ENCODE results near the gene MEIS2.

MEIS2 gene

DNA sequence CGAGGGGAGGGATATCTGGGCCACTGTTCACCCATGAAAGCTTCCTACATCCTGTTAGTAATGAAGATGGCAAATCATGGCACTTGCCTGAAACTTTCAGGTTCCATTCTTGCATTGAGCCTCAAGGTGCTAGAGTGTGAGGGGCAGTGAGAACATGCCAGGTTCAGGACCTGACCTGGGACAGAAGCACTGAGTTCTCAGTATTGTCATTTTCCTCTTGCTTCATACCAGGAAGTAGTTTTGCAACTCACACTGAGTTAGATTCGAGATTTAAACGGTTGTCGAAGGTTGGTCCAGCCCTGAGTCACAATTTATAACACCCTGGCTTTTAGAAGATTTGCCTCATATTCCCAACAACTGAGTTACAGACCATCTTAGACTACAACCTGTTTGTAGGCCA is 11.8 kb upstream of the MEIS2 start:
- no peak for DNase-seq

DNA sequence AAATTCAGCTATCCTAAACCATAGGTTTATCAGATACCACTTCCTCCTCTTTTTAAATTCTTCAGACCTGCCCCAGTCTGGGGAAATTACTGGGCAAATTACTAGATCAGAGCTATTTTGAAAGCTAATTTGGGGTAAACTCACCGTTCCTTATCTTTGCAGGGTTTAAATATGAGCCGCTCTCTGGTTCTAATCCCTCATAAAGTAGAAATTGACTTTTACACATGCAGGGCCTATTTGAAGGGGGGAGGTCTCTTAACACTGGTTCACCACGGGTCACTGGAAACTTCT is 11.0 kb upstream of the MEIS2 start:
- no peak for DNase-seq

DNA sequence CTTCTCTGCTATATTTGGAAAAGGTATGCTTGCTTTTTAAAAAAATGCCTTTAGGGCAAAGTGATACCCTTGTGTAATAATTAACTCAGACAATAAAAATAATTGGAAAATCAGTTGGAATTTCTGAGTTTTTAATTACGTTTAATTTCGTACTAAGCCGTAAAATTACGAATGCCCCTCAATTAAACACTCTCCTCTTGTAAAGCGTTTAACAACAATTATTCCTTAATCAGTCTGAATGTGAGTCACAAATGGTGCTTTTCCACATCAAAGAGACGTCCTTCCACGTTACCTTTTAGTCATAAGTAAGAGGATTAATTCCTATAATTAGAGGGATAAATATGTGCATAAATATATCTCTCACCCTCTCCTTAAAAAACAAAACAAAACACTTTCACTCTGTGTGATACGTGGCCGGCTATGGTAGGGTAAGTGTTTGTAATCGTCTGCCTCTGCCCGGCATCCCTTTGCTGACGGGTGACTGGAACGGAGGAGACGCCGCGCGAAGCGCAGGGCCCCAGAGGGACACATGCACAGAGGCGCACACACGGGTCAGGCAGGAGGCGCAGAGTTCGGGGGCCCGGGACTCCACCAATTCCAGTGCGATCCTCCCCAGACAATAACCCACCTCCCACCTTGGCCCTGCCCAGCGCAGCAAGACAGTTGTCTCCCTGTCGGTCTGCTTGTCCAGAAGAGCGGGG is 9.7 kb upstream of the MEIS2 start:
- no peak for DNase-seq

DNA sequence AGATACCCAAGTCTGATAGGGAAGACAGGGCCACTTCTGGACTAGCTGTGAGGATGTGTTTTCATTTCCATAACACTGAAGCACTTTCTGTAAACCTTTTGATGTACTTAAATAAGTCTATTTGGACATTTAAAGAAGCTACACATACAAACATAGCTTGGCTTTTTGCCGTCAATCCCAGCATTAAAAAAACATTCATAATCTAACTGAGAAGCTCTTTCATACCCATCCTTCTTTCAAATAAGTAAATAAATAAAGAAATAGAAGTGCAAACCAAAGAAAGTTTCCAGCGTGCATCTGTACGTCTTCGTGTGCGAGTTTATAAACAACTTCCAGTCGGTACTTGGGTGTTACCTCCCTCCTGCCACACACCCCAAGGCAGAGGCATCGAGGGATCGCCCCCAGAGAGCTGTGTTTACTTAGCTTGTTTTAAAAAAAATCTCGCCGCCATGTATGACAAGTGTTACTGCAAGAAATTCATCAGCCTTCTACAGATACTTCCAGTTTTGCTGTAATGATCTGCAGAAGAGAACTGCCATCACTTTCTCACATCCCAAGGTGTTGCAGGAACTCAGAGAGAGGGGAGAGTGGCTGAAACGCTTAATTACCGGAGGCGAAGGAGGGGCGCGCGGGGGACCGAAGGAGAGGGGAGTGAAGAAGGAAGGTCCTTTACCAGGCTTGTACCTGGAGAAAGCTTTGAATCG is 9.0 kb upstream of the MEIS2 start:
- DNase-seq = no peak

DNA sequence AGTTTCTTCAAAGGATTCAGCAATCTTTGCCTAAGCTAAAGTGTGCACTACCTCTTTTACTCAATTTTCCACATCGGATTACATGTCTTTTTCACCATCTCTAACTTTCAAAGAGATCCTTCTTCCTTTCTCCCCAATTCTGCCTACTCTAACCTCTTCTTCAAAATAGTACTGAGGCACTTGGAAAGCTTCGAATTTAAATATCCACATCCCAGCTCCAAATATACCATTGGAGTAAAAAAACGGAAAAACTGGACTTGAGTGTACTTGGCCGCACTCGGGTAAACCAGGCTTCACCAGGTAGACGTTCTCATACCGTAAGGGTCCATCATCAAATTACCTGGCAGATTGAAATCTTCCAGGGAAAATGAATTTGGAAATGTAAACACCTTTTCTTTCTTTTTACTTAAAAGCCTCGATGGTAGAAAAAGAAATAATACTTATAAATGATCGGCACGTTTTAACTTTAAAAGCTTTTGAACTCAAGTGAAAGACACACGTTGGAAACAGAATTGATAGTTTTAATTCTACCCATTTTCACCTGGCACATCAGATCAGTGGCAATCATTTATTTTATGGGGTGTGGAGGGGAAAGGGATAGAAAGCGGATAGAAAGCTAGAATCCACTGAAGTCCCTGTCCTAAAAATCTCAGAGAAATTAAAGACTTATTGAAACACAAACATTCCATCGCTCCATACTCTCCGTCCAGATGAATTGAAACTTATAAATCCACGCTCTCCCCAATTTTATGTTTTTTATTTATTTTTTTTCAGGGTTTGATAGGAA is 8.2 kb upstream of the MEIS2 start:
- DNase-seq = no peak

DNA sequence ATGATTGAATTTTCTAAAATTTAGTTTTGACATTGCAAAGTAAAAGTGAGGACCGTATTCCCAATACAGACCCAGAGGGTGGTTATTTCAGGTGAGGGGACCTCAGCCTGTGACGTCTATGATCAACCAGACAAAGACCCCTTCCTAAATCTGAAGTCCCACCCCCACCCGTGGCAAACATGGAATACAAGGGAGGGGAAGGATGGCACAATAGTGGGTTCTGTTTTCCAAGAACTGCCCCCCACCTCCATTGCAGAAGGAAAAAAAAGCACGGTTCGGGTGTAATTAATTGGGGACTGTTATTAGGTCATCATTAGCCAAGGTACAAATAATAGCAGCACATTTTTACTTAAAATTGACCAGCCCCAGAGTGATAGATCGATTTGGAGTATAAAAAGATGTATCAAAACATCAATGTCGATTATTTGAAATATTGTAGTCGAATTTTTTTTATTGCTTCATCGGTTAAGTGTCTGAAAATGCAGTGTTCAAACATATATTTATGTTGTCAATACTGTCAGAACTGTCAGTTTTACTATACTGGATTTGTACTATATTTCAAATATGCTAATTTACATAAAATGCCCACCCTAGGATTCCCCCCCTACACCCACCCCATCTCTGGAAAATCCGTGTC is 7.5 kb upstream of the MEIS2 start:
- no peak for DNase-seq

DNA sequence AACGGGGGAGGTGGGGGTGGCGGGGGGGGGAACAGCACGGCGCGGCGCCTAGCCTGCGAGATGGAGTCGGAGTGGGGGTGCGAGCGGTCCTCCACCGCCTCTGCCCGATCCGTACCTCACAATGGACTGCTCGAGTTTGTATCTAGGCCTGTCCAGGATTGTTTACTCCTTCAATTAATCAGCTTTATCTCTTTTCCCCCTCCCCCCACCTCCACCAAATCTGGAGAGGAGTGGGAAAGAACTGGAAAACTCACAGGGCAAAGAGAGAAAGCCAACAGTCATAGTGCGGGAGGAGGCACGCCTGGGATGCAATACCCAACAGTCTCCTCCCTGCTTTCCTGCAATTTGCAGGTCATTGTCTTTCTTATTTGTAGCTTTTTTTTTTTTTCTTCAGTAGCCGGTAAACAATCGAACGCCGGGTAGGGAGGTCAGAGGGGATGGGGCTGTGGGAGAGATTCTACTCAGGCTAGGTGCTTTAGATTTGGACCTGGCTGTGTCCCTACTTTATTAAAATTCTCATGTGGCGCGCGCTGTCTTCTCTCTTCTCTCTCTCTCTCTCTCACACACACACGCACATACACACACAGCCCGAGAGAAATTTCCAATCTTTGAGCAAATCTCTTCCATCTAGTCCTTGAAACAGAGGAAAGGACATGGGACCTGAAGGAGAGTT is 6.9 kb upstream of the MEIS2 start:
- no peak for DNase-seq

DNA sequence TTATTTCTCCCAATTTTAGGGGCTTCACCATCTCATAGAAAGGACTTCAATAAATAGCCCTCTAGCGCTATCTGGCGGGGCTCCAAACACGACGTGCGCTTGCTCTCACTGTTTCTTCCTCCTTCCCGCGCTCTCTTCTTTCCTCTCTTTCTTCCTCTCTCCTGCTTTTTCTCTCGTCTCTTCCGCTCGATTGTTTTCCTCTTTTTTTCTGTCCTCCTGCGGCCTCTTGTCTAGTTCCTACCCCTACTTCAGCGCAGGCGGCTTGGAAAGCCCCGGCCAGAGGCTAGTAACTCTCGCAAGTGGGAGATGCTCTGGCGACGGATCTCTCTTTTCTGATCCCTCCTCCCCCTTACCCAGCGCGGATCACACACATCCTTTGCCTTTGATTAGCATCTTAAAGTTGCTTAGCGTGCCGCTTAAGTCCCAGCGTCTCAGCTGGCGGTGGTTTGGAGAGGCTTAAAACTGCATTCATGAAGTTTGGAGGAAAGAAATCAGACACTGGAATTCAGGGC is 6.2 kb upstream of the MEIS2 start:
- DNase-seq = no peak

DNA sequence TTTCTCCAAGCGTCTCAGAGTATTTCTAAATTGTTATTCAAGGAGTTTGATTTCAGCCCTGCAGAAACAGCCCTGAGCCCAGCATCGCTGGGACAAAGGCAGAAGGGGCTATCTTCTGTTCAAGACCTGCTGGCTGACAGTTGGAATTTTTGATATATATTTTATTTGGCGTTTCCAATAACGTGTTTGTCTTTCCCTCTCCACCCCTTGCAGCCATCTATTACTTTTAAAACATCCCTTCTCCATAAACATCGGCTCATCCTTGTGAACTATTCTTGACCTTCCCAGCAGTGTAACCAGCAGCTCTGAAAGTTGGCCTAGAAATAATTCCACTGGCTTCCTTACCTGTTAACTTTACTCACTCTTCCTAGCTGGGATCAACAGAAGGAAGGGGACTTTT is 5.5 kb upstream of the MEIS2 start:
- DNase-seq = no peak

DNA sequence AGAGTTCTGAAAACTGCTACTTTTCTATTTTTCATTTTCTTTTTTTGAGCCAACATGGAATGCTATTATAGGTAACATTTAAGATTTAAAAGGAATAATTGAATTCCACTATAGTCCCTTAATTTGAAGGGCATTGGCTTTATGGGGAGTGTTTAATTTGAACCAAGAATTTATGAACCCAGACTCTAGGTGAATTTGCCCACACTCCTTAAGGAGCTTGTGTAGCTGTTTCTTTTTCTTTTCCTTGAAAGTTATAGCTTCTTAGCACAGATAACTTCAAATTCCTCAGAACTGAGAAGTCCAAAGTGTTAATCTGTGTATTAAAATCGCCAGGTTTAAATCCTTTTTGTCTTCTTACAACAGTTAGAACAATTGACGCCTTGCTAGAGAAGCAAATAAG is 4.7 kb upstream of the MEIS2 start:
- DNase-seq = no peak

DNA sequence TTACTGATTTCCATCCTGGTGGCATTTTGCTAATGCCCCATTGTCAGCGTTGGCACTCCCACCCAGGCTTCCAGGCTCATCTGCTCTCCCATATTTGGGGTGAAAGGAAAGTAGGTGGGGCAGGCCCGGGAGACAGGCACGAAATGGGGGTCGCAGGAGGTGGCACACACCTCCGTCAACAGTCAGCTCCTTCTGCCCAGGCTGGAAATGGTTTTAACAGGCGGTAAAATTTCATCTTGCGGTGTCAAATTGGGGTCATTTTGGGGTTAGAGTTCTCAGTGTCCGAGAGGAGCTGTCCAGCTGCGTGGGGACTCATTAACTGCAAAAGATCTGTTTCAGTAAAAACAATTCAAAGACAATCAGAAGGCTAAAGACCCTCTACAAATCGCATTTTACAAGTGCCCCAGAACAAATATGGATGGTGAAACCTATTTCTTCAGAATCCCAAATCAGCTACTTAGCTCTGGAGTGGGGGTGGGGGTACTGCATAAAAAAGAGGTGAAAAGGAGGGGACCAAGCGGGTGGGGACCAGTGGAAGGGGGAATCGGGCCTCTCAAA is 4.2 kb upstream of the MEIS2 start:
- DNase-seq = no peak

DNA sequence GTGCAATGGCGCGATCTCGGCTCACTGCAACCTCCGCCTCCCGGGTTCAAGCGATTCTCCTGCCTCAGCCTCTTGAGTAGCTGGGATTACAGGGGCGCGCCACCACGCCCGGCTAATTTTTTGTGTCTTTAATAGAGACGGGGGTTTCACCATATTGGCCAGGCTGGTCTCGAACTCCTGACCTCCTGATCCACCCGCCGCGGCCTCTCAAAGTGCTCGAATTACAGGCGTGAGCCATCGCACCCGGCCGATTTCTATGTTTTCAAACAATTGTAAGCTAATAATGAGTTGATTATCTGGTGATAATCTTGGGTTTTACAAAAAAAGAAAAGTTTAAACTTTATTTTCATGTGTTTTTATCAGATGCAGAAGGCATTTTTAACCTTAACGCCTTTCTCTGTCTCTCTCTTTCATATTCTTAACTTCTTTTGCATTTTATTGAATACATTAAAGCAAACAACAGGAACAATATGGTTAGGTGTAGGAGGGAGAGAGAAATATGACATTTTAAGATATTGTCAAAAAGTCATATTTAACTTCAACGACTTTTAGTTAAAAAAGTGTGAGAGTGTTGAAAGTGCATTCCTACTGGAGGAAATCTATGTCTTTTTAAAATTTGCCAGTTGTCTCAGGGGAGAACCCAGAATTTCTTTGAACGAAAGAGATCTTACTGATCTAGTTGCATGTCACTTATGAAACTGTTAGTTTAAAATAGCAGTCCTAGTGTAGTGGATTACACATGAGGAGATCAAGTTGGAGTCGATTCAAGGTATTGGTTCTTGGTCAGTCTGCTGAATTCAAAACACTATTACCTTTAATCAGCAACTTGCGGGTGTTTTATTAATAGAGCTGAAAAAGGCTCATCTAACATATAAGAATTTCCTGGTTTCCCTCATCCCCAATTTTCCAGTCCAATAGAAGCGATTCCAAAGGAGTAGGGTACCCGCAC is 3.4 kb upstream of the MEIS2 start:
- no peak for DNase-seq

DNA sequence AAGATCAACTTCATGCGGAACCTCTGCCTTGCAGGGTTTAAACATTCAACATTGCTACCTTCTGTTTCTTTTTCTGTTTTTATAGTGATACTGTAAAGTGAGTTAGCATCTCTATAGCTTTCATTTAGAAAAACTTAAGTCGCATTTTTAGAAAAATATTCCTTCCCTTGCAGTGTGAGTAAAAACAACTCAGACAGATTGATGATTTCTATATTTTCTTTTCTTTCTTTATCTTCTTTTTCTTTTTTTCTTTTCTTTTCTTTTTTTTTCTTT is 2.8 kb upstream of the MEIS2 start:
- DNase-seq = no peak

DNA sequence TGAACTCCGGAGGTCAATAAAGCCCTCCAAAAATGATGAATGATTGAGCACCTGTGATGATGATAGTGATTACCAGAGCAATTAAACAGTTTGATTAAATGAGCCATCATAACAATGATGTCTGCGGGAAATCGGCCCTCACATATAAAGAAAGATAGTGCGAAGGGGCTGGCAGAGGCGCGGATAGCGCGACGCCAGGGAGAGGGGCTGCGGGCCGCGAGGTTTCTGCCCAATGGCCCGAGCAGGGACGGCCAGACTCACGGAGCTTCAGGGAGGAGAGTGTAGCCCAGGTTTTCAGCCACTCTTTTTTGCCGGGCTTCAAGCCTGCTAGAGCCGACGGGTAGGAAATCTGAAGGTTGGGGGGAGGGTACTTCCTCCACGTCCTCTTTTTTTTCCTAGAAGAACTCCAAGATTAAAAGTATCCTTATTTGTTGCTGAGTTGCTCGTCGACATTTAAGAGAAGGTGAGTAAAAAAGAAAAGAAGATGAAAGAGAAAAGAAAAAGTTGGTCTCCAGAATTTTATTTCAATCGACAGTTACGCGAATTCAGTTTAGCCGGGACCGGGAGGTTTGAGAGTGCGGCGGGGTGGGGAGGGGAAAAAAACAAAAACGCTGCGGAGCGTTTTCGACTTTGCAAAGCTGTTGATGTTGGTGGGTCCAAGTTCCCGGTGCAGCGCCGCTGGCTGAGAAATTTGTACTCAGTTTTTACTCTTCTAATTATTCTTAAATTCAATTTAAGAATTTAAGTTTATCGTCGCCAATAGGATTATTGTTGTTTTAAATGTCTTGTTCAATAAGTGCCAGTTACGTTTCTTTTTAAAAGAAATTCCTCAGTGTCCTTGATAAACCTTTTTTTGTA is 2.2 kb upstream of the MEIS2 start:
- DNase-seq = no peak

DNA sequence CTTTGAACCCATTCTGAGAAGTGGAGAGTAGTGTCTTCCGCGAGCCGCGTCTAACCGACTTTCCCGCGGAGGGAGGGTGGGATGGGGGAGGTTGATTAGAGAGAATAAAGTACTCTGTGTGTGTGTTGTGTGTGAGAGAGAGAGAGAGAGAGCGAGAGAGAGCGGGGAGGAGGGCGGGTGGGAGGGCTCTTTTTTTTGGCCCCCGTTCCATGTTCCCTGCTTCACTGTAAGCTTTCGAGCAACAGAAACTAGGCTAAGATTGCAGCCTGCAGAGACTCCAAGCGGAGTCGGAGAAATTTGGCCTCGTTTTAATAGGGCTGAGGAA is 1.6 kb upstream of the MEIS2 start:
- DNase-seq = no peak

DNA sequence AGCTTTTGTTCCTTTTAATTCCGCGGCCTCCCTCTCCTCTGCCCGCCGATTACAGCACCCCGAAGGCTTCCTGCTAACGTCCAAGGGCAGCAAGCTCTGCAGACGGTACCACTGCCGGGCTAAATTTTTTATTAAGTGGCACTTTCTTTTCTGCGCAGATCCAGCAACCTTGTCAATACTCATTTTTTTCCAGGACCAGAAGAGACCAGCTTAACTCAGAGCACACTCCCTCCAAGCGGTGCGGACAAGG is 542 bp upstream of the MEIS2 start:
- peak; percentile 14 for DNase-seq

DNA sequence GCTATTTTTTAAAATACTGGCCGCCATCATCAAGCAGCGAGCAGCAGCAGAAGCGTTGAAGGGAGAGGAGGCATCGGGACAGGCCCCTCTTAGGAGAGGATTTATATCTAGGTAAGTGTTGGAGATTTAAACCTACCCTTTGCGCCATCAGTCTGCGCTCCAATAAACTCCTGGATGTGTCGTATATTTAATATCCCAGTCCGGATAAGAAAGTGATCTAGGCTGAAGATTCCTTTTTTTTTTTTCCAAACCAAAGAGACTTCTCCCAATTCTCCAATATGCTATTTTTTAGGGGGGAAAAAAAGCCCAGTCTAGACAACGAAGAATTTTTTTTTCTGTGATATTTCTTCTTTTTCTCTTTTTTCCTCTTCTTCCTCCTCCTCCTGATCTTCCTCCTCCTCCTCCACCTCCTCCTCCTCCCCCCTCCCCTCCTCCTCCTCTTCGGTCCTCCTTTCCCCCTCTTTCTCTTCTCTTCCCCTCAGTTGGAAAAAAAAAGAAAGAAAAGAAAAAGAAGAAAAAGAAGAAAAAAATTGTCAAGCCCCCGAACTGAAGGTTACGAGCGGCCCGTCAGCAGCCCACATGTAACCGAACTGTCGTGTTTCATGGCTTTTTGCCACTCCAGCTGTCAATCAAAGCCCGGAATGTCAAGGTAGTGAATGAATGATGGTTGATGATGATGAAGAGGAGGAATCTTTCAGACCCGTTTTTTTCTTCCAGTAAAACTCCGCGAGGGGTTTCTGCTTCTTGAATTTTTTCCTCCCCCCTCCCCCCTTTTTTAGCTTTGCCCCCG is 835 bp downstream of the MEIS2 start:
- no peak for DNase-seq

DNA sequence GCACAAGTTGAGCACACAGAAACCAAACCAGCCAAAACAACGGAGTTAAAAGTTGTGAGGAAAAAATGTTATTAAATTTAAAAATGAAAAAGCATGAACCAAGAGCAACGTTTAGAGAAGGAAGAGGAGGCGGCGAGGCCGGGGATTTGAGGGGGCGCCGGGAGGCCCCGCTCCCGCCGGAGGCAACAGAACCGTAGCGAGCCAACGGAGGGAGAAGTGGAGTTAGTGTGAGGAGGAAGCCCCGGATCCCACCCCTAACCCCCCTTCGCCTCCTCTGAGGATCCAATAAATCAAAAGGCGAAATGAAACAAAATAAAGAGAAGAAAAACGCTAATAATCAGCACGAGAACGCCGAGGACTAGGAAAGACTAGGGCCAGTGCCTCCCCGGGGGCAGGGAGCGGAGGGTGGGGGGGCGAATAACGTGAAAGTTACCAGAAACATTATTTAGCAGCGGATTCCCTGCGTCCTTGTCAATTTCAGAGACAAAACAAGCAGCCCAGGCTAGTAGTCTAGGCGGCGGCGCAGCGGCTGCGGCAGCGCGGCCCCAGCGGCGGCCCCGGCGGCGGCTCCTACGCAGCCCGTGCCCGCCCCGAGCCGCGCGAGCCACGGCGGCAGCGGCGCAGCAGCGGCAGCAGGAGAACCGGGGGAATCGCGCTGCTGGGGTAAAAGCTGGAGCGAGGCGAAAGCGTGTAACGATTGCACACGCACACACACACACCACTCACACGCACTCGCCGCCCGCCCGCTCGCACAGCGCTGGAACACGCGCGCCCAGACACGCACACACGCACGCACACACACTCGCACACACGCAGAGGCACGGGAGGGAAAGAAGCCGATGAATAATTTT is 1.7 kb downstream of the MEIS2 start:
- peak; percentile 2 for DNase-seq

DNA sequence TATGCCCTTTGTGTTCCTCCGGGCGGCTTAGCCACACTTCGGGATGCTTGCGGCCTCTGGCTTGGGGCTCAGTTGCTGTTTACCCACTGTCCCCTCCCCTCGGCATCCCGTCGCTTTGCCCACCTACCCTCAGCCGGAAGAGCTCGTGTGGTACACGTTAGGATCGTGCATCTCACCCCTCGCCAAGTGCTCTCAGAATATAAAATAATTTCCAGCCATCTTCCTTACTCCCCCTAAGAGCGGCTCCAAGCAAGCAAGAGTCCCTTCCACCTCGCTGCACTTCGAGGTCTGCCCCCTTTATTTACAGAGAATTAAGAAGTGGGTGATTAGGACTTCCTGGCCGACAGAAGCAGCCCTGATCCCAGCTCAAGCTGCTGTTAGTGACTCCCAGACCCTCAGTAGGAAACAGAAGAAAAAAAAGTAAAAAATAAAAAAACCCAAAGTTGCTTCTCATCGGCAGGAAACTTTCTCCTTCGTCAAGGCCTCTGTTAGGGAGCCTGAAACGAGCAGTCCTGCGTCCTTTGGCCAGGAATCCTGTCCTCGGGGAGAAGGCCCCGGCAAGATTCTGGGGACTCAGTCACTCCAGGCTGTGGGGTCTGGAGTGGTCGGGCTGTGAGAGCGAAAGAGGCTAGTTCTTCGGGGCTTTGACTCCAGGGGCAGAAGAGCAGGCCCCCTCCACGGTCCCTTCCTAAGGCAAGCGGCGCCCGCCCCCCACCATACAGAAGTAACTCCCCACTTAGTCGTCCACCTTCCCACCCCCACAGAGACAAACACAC is 3.0 kb downstream of the MEIS2 start:
- no peak for DNase-seq
